Neural cell (in vitro differentiated cells): ENCODE data around the gene ANKRD26. TPM values are rescaled to one million over a fixed set of nuclear protein-coding genes. Genes with fewer than 3 reads are reported as not detected.
"Not testable (repeated sequence)": the region's sequence is repeated elsewhere in the genome, so short reads cannot be mapped to it uniquely, and the experiment has no call there.

Experiments used
- H2AFZ ChIP-seq: fragments of 200-600, 300-800 bp; sonication (generic), shearing (Covaris generic); 2 replicates; pipeline ENCODE4 v1.6.0; 2014; ENCODE audit warnings: low read depth, mild to moderate bottlenecking, antibody characterized with exemption, low read length, moderate library complexity
- H3F3A ChIP-seq: fragments of 200-600 bp; shearing (Covaris generic); 2 replicates; pipeline ENCODE4 v1.6.1; 2016; ENCODE audit warnings: mild to moderate bottlenecking, moderate library complexity, mixed read lengths, antibody characterized with exemption, low read length; ENCODE audit not compliant: insufficient read depth, poor library complexity, severe bottlenecking
- H3K27ac ChIP-seq: fragments of 200-600, 300-800 bp; sonication (generic), shearing (Covaris generic); 2 replicates; pipeline ENCODE4 v1.5.1; 2014; ENCODE audit warnings: mild to moderate bottlenecking, low read length, moderate library complexity
- H3K27me3 ChIP-seq: fragments of 300-800, 200-600 bp; sonication (generic), shearing (Covaris generic); 2 replicates; pipeline ENCODE4 v1.6.0; 2014; ENCODE audit warnings: mild to moderate bottlenecking, low read depth, low read length, moderate library complexity; ENCODE audit not compliant: insufficient read depth
- H3K36me3 ChIP-seq: fragments of 300-800, 200-600 bp; sonication (generic), shearing (Covaris generic); 2 replicates; pipeline ENCODE4 v1.5.1; 2014; ENCODE audit warnings: mild to moderate bottlenecking, antibody characterized with exemption, low read length, moderate library complexity; ENCODE audit not compliant: insufficient read depth
- H3K4me2 ChIP-seq: fragments of 300-800, 200-600 bp; sonication (generic), shearing (Covaris generic); 2 replicates; pipeline ENCODE4 v1.6.0; 2014; ENCODE audit warnings: mild to moderate bottlenecking, low read length
- H3K4me3 ChIP-seq: fragments of 300-800, 200-600 bp; sonication (generic), shearing (Covaris generic); 2 replicates; pipeline ENCODE4 v1.5.1; 2014; ENCODE audit warnings: mild to moderate bottlenecking, low read length, moderate library complexity
- H3K79me2 ChIP-seq: fragments of 200-600 bp; shearing (Covaris generic); replicated peaks from 2 replicates; pipeline ENCODE4 v1.6.0; 2014; ENCODE audit warnings: mild to moderate bottlenecking, low read length, moderate library complexity; ENCODE audit not compliant: insufficient read depth
- H3K9ac ChIP-seq: fragments of 300-800, 200-600 bp; sonication (generic), shearing (Covaris generic); 2 replicates; pipeline ENCODE4 v1.6.1; 2016; ENCODE audit warnings: mild to moderate bottlenecking, low read length, mixed read lengths
- H3K9me2 ChIP-seq: fragments of 200-600 bp; shearing (Covaris generic); 2 replicates; pipeline ENCODE4 v1.6.1; 2016; ENCODE audit warnings: mild to moderate bottlenecking, low read length, mixed read lengths; ENCODE audit not compliant: insufficient read depth
- H3K9me3 ChIP-seq: fragments of 200-600, 300-800 bp; sonication (generic), shearing (Covaris generic); 2 replicates; pipeline ENCODE4 v1.6.1; 2016; ENCODE audit warnings: mild to moderate bottlenecking, mixed run types, low read length, moderate library complexity, mixed read lengths
- H4K20me1 ChIP-seq: fragments of 200-600 bp; shearing (Covaris generic); 2 replicates; pipeline ENCODE4 v1.6.1; 2016; ENCODE audit warnings: mild to moderate bottlenecking, mixed run types; ENCODE audit not compliant: insufficient read depth
- CTCF ChIP-seq: fragments of 450-650 bp; IDR thresholded peaks from 2 replicates; pipeline ENCODE4 v1.5.1; 2014; ENCODE audit warnings: antibody characterized with exemption, mild to moderate bottlenecking, moderate library complexity; ENCODE audit not compliant: poor library complexity, severe bottlenecking
- EP300 ChIP-seq: fragments of 450-650 bp; conservative IDR thresholded peaks from 2 replicates; pipeline ENCODE4 v1.6.1; 2014; ENCODE audit warnings: antibody characterized with exemption, mild to moderate bottlenecking, moderate library complexity; ENCODE audit not compliant: poor library complexity, severe bottlenecking
- EZH2 ChIP-seq: fragments of 200-600, 300-800 bp; shearing (Covaris generic), sonication (generic); IDR thresholded peaks from 2 replicates; pipeline ENCODE4 v1.6.1; 2014; ENCODE audit warnings: antibody characterized with exemption, low read length, borderline replicate concordance, mild to moderate bottlenecking; ENCODE audit not compliant: insufficient read depth, poor library complexity, severe bottlenecking
- MXI1 ChIP-seq: fragments of 450-650 bp; conservative IDR thresholded peaks from 2 replicates; pipeline ENCODE4 v1.6.1; 2014; ENCODE audit warnings: antibody characterized with exemption, mild to moderate bottlenecking; ENCODE audit not compliant: poor library complexity, severe bottlenecking
- POLR2AphosphoS5 ChIP-seq: IDR thresholded peaks from 2 replicates; pipeline ENCODE4 v1.6.1; 2012
- RAD21 ChIP-seq: fragments of 450-650 bp; conservative IDR thresholded peaks from 2 replicates; pipeline ENCODE4 v1.6.1; 2014; ENCODE audit warnings: antibody characterized with exemption, mild to moderate bottlenecking, moderate library complexity
- REST ChIP-seq: IDR thresholded peaks from 2 replicates; pipeline ENCODE4 v1.6.1; 2012; ENCODE audit warnings: borderline replicate concordance
- SMC3 ChIP-seq: fragments of 450-650 bp; conservative IDR thresholded peaks from 2 replicates; pipeline ENCODE4 v1.6.1; 2014; ENCODE audit warnings: antibody characterized with exemption, mild to moderate bottlenecking, moderate library complexity; ENCODE audit not compliant: poor library complexity
- TAF1 ChIP-seq: IDR thresholded peaks from 2 replicates; pipeline ENCODE4 v1.6.1; 2012; ENCODE audit warnings: low read depth
- polyA plus RNA-seq: library from polyadenylated mRNA; depleted of rRNA; stranded (reverse); fragments of >200 nt; gene quantifications from 2 replicates; pipeline ENCODE4 v1.2.3, GENCODE V29; 2014

The ANKRD26 gene
- polyA plus RNA-seq, 1 donor from 2014 or later, result 14.7 TPM

GRCh38 chr10:27045247-27045646, 55.0 kb downstream of the ANKRD26 start:
- H3K4me2 ChIP-seq, H3K36me3 ChIP-seq, H3K27me3 ChIP-seq, H3K4me3 ChIP-seq, H2AFZ ChIP-seq, H3K9me2 ChIP-seq, H4K20me1 ChIP-seq, H3K9me3 ChIP-seq, H3K27ac ChIP-seq, H3K9ac ChIP-seq, H3K79me2 ChIP-seq, H3F3A ChIP-seq: not testable (repeated sequence)

- Histone ChIP-seq H3K79me2 (no peaks in the 10 kb centered on the region), H3K4me3 (no peak overlapping the region), H4K20me1 (no peaks in the 10 kb centered on the region), H3K4me2 (no peak overlapping the region), H3K9me2 (no peaks in the 10 kb centered on the region), H3F3A (no peaks in the 10 kb centered on the region), H2AFZ (no peak overlapping the region), H3K27ac (no peak overlapping the region), H3K27me3 (no peaks in the 10 kb centered on the region), H3K9ac (no peak overlapping the region), H3K9me3 (no peaks in the 10 kb centered on the region), H3K36me3 (peaks cover 9% of the 10 kb centered on the region)
- no peak for TF ChIP-seq REST
- TF ChIP-seq MXI1, result no peak
- TF ChIP-seq CTCF, result no peak
- no peak for TF ChIP-seq RAD21
- no peak for TF ChIP-seq EZH2
- TF ChIP-seq TAF1, result no peak
- no peak for TF ChIP-seq POLR2AphosphoS5
- TF ChIP-seq SMC3, result no peak
- no peak for TF ChIP-seq EP300
Measured at GRCh38 chr10:27041196-27041595, 59.1 kb downstream of the ANKRD26 start.

- H3K27me3 ChIP-seq, result no peaks in the 10 kb centered on the region
- no peak overlapping the region for H3K9ac ChIP-seq
- H2AFZ ChIP-seq, result no peak overlapping the region
- no peaks in the 10 kb centered on the region for H3K9me2 ChIP-seq
- H3K36me3 ChIP-seq, result peaks cover 9% of the 10 kb centered on the region
- H3K27ac ChIP-seq, result no peak overlapping the region
- H3F3A ChIP-seq, result no peaks in the 10 kb centered on the region
- no peaks in the 10 kb centered on the region for H4K20me1 ChIP-seq
- H3K9me3 ChIP-seq, result no peaks in the 10 kb centered on the region
- H3K4me3 ChIP-seq, result no peak overlapping the region
- TF ChIP-seq TAF1 (no peak), EZH2 (no peak), REST (no peak), POLR2AphosphoS5 (no peak), RAD21 (no peak), CTCF (no peak), EP300 (no peak), SMC3 (no peak), MXI1 (no peak)
- no peak overlapping the region for H3K4me2 ChIP-seq
- H3K79me2 ChIP-seq, result no peaks in the 10 kb centered on the region
Measured at GRCh38 chr10:27038168-27038567, 62.1 kb downstream of the ANKRD26 start.
